ENCODE results near the gene CCR7.

DNA sequence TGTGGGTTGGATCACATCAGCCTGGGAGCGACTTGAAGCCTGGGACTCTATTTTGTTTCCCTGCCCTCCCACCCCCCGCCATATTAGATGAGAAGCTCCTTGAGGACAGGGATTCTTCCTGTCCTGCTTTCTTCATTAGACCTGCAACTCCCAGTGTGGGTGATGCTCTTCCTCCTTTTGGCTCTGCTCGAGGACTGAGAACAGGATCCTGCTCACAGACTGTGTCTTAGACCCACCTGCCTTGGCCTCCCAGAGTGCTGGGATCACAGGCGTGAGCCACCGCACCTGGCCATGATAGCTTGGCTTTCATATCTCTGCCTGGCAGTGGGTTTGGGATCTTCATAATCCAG is 42.3 kb downstream of the CCR7 start:
- TF ChIP-seq CTCF (IDR thresholded peaks at IDR 0.05) = no peak
- TF ChIP-seq EP300 (IDR thresholded peaks at IDR 0.05) = no peak
- no peak for TF ChIP-seq POLR2A (IDR thresholded peaks at IDR 0.05; ENCODE audit: low read depth)

Measured in esophagus muscularis mucosa (tissue), 4 donors.